ENCODE data around the gene CIITA.

CIITA gene

GRCh38 chr16:10856042-10856441 is 21.0 kb upstream of the CIITA start:
- Histone ChIP-seq H4K20me1 (ENCODE audit: low read depth, low read length) (no peaks in the 10 kb centered on the region), H3K4me3 (ENCODE audit: insufficient read depth, low read length, poor library complexity, severe bottlenecking) (no peak overlapping the region), H3K79me2 (ENCODE audit: insufficient read depth, low read length) (no peaks in the 10 kb centered on the region), H3K9ac (ENCODE audit: low read length) (no peak overlapping the region), H3K9me2 (replicated peaks; ENCODE audit: insufficient read depth, low read length) (no peaks in the 10 kb centered on the region), H3K27ac (ENCODE audit: low read depth, low read length) (no peak overlapping the region), H3K9me3 (ENCODE audit: insufficient read depth, low read length) (no peaks in the 10 kb centered on the region), H3K4me2 (ENCODE audit: low read depth, low read length, poor library complexity, severe bottlenecking) (no peak overlapping the region), H2AFZ (ENCODE audit: low read depth, low read length, severe bottlenecking) (no peak overlapping the region), H3F3A (ENCODE audit: insufficient read depth) (no peaks in the 10 kb centered on the region), H3K27me3 (ENCODE audit: low read length) (no peaks in the 10 kb centered on the region), H3K36me3 (ENCODE audit: low read length) (no peaks in the 10 kb centered on the region; the same call in 1 of the 2 replicates)
- TF ChIP-seq, protein P1, sequence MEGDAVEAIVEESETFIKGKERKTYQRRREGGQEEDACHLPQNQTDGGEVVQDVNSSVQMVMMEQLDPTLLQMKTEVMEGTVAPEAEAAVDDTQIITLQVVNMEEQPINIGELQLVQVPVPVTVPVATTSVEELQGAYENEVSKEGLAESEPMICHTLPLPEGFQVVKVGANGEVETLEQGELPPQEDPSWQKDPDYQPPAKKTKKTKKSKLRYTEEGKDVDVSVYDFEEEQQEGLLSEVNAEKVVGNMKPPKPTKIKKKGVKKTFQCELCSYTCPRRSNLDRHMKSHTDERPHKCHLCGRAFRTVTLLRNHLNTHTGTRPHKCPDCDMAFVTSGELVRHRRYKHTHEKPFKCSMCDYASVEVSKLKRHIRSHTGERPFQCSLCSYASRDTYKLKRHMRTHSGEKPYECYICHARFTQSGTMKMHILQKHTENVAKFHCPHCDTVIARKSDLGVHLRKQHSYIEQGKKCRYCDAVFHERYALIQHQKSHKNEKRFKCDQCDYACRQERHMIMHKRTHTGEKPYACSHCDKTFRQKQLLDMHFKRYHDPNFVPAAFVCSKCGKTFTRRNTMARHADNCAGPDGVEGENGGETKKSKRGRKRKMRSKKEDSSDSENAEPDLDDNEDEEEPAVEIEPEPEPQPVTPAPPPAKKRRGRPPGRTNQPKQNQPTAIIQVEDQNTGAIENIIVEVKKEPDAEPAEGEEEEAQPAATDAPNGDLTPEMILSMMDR (IDR thresholded peaks at IDR 0.05; ENCODE audit: insufficient read depth, low read length, poor library complexity, severe bottlenecking), result no peak
- TF ChIP-seq EZH2phosphoT487 (conservative IDR thresholded peaks at IDR 0.05; ENCODE audit: low read length), result no peak

DNA sequence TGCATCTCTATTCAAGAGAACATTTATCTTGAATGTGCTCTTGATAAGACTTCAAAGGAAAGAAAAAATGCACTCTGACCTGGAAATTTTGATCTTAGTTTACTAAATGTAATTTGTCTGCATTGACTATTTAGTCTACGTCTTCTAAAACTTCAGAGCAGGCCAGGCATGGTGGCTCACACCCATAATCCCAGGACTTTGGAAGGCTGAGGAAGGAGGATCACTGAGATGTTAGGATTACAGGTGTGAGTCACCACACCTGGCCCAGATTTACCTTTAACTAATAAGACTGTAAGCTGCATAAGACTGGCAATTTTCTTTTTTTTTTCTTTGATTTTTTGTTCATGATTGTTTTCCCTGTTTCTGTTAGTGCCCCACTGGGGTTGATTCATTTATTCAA is 18.8 kb upstream of the CIITA start:
- no peak overlapping the region for H3K4me3 ChIP-seq (ENCODE audit: insufficient read depth, low read length, poor library complexity, severe bottlenecking)
- no peaks in the 10 kb centered on the region for H3K9me2 ChIP-seq (replicated peaks; ENCODE audit: insufficient read depth, low read length)
- H3K27me3 ChIP-seq (ENCODE audit: low read length), result no peaks in the 10 kb centered on the region
- no peaks in the 10 kb centered on the region for H3K79me2 ChIP-seq (ENCODE audit: insufficient read depth, low read length)
- H3K9ac ChIP-seq (ENCODE audit: low read length), result no peak overlapping the region
- H3K36me3 ChIP-seq (ENCODE audit: low read length), result peaks cover 7% of the 10 kb centered on the region; the same call in 1 of the 2 replicates
- no peaks in the 10 kb centered on the region; the same call in 1 of the 2 replicates for H3F3A ChIP-seq (ENCODE audit: insufficient read depth)
- TF ChIP-seq, protein P1 (IDR thresholded peaks at IDR 0.05; ENCODE audit: insufficient read depth, low read length, poor library complexity, severe bottlenecking), result no peak
- no peak for TF ChIP-seq EZH2phosphoT487 (conservative IDR thresholded peaks at IDR 0.05; ENCODE audit: low read length)
- H3K27ac ChIP-seq (ENCODE audit: low read depth, low read length), result no peak overlapping the region
- no peaks in the 10 kb centered on the region for H4K20me1 ChIP-seq (ENCODE audit: low read depth, low read length)
- H2AFZ ChIP-seq (ENCODE audit: low read depth, low read length, severe bottlenecking), result no peak overlapping the region
- no peak overlapping the region for H3K4me2 ChIP-seq (ENCODE audit: low read depth, low read length, poor library complexity, severe bottlenecking)
- H3K9me3 ChIP-seq (ENCODE audit: insufficient read depth, low read length), result no peaks in the 10 kb centered on the region

DNA sequence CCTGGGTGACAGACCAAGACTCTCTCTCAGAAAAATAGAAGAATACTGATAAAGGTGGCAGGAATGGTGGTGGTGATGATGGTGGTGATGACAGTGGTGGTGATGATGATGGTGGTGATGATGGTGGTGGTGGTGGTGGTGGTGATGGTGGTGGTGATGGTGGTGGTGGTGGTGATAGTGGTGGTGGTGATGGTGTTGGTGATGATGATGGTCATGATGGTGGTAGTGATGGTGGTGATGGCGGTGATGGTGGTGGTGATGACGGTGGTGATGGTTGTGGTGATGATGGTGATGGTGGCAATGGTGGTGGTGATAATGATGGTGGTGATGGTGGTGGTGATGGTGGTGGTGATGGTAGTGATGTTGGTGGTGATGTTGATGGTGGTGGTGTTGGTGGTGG is 18.0 kb upstream of the CIITA start:
- Histone ChIP-seq H3K27ac (ENCODE audit: low read depth, low read length) (no peak overlapping the region), H3K9me2 (replicated peaks; ENCODE audit: insufficient read depth, low read length) (no peaks in the 10 kb centered on the region), H3K27me3 (ENCODE audit: low read length) (no peaks in the 10 kb centered on the region)

More for the DNA sequence above, 18.0 kb upstream of the CIITA start:
- Histone ChIP-seq H3K9me3 (ENCODE audit: insufficient read depth, low read length) (no peaks in the 10 kb centered on the region), H3K9ac (ENCODE audit: low read length) (no peak overlapping the region), H3K79me2 (ENCODE audit: insufficient read depth, low read length) (no peaks in the 10 kb centered on the region), H3K4me3 (ENCODE audit: insufficient read depth, low read length, poor library complexity, severe bottlenecking) (no peak overlapping the region), H4K20me1 (ENCODE audit: low read depth, low read length) (no peaks in the 10 kb centered on the region), H3F3A (ENCODE audit: insufficient read depth) (no peaks in the 10 kb centered on the region; the same call in 1 of the 2 replicates), H2AFZ (ENCODE audit: low read depth, low read length, severe bottlenecking) (no peak overlapping the region), H3K4me2 (ENCODE audit: low read depth, low read length, poor library complexity, severe bottlenecking) (no peak overlapping the region), H3K36me3 (ENCODE audit: low read length) (peaks cover 7% of the 10 kb centered on the region; the same call in 1 of the 2 replicates)
- no peak for TF ChIP-seq EZH2phosphoT487 (conservative IDR thresholded peaks at IDR 0.05; ENCODE audit: low read length)
- TF ChIP-seq, protein P1 (IDR thresholded peaks at IDR 0.05; ENCODE audit: insufficient read depth, low read length, poor library complexity, severe bottlenecking), result no peak

All from SU-DHL-6 (cell line).